Measurements from ENCODE around the gene PRLHR.
A peak's percentile ranks its signal among the peaks of the same experiment; 100 is the strongest.

PRLHR gene

GRCh38 chr10:118587881-118588651 is 7.4 kb downstream of the PRLHR start:
- no peak for DNase-seq (ENCODE audit: low spot score)

- no peak for DNase-seq (ENCODE audit: low spot score)
Measured at GRCh38 chr10:118586911-118587310, 8.5 kb downstream of the PRLHR start.

- no peak for DNase-seq (ENCODE audit: low spot score)
Measured at GRCh38 chr10:118585794-118586193, 9.7 kb downstream of the PRLHR start.

- DNase-seq (ENCODE audit: low spot score), result no peak
Measured at GRCh38 chr10:118585234-118585633, 10.2 kb downstream of the PRLHR start.

- DNase-seq (ENCODE audit: low spot score), result peak; percentile 16
Measured at GRCh38 chr10:118584181-118584954, 11.1 kb downstream of the PRLHR start.

- DNase-seq (ENCODE audit: low spot score), result no peak
Measured at GRCh38 chr10:118583611-118584010, 11.8 kb downstream of the PRLHR start.

- no peak for DNase-seq (ENCODE audit: low spot score)
Measured at GRCh38 chr10:118582511-118582910, 12.9 kb downstream of the PRLHR start.

- no peak for DNase-seq (ENCODE audit: low spot score)
Measured at GRCh38 chr10:118581340-118581739, 14.1 kb downstream of the PRLHR start.

GRCh38 chr10:118580702-118581101 is 14.7 kb downstream of the PRLHR start:
- DNase-seq (ENCODE audit: low spot score), result no peak

GRCh38 chr10:118573512-118573911 is 21.9 kb downstream of the PRLHR start:
- DNase-seq (ENCODE audit: low spot score), result no peak

GRCh38 chr10:118572256-118573041 is 23.0 kb downstream of the PRLHR start:
- DNase-seq (ENCODE audit: low spot score), result no peak

- no peak for DNase-seq (ENCODE audit: low spot score)
Measured at GRCh38 chr10:118571123-118571522, 24.3 kb downstream of the PRLHR start.

GRCh38 chr10:118570591-118570990 is 24.9 kb downstream of the PRLHR start:
- no peak for DNase-seq (ENCODE audit: low spot score)

GRCh38 chr10:118569882-118570252 is 25.6 kb downstream of the PRLHR start:
- DNase-seq (ENCODE audit: low spot score), result no peak

GRCh38 chr10:118569241-118569881 is 26.1 kb downstream of the PRLHR start:
- DNase-seq (ENCODE audit: low spot score), result no peak

GRCh38 chr10:118568327-118568848 is 27.1 kb downstream of the PRLHR start:
- DNase-seq (ENCODE audit: low spot score), result peak; percentile 64

GRCh38 chr10:118567701-118568248 is 27.7 kb downstream of the PRLHR start:
- DNase-seq (ENCODE audit: low spot score), result no peak

GRCh38 chr10:118566911-118567310 is 28.5 kb downstream of the PRLHR start:
- no peak for DNase-seq (ENCODE audit: low spot score)

GRCh38 chr10:118565301-118566075 is 30.0 kb downstream of the PRLHR start:
- DNase-seq (ENCODE audit: low spot score), result no peak

GRCh38 chr10:118564652-118565051 is 30.8 kb downstream of the PRLHR start:
- peak; percentile 27 for DNase-seq (ENCODE audit: low spot score)

- no peak for DNase-seq (ENCODE audit: low spot score)
Measured at GRCh38 chr10:118564114-118564513, 31.3 kb downstream of the PRLHR start.
